HepG2 (cell line): ENCODE results near the gene ZNF839. TPM values are rescaled to one million over a fixed set of nuclear protein-coding genes. Genes with fewer than 3 reads are reported as not detected.

Experiments
- CREB1 ChIP-seq, 2 experiments: fragments of 450-650 bp in 1 of 2; IDR thresholded peaks; 2 replicates each; pipeline ENCODE4 v1.6.1; 2016 to 2017; ENCODE audit warnings: control low read depth in 1 of 2, mild to moderate bottlenecking in 1 of 2, missing compliant biosample characterization in 1 of 2, missing genetic modification characterization in 1 of 2
- IKZF4 ChIP-seq: sonication (generic); formaldehyde crosslinking; IDR thresholded peaks from 2 replicates; pipeline ENCODE4 v1.5.1; 2020; ENCODE audit warnings: borderline replicate concordance, mild to moderate bottlenecking, low read depth, missing genetic modification reagents; ENCODE audit errors: not compliant biosample characterization
- PHB2 ChIP-seq: fragments of 450-650 bp; IDR thresholded peaks from 2 replicates; pipeline ENCODE4 v1.6.1; 2018; ENCODE audit not compliant: partially characterized antibody
- RERE ChIP-seq: IDR thresholded peaks from 2 replicates; pipeline ENCODE4 v1.6.1; 2016; ENCODE audit warnings: low read depth, missing genetic modification reagents, missing compliant biosample characterization
- RFX3 ChIP-seq: IDR thresholded peaks from 2 replicates; pipeline ENCODE4 v1.6.1; 2016; ENCODE audit warnings: missing biosample characterization, missing genetic modification reagents
- SMARCE1 ChIP-seq: fragments of 450-650 bp; IDR thresholded peaks from 2 replicates; pipeline ENCODE4 v1.6.1; 2017; ENCODE audit warnings: borderline replicate concordance
- SOX6 ChIP-seq, 2 experiments: fragments of 450-650 bp in 1 of 2; sonication (generic) in 1 of 2; formaldehyde crosslinking in 1 of 2; IDR thresholded peaks; 2 replicates each; pipeline versions ENCODE4 v1.4.0 to v1.6.1; 2017 to 2020; ENCODE audit warnings: antibody characterized with exemption in 1 of 2, mild to moderate bottlenecking in 1 of 2, missing genetic modification reagents in 1 of 2
- SP5 ChIP-seq: IDR thresholded peaks from 2 replicates; pipeline ENCODE4 v1.6.1; 2016; ENCODE audit warnings: low read depth, borderline replicate concordance
- ZBTB44 ChIP-seq: sonication (generic); formaldehyde crosslinking; IDR thresholded peaks from 2 replicates; pipeline ENCODE4 v1.4.0; 2020; ENCODE audit warnings: missing genetic modification reagents
- ZNF142 ChIP-seq: sonication (generic); formaldehyde crosslinking; IDR thresholded peaks from 2 replicates; pipeline ENCODE4 v1.4.0; 2020; ENCODE audit warnings: missing genetic modification reagents
- polyA plus RNA-seq, 8 experiments: library from polyadenylated mRNA; depleted of rRNA in 3 of 8; stranded (reverse) in 7 of 8; unstranded in 1 of 8; fragments of >200 nt; fragmentation: Illumina TruSeq in 4 of 8; extraction: Trizol in 4 of 8; gene quantifications; 2 replicates each; pipeline versions ENCODE4 v1.2.1 to v1.2.3, GENCODE V29; 2011 to 2016; ENCODE audit warnings: low read depth in 4 of 8, missing spikeins in 1 of 8, mixed read lengths in 1 of 8; ENCODE audit not compliant: insufficient read depth in 1 of 8
- total RNA-seq, 5 experiments: library from RNA; depleted of rRNA; stranded (reverse); fragments of >200 nt; fragmentation: Illumina TruSeq; extraction: Trizol; gene quantifications; 2 replicates each; pipeline ENCODE4 v1.2.3, GENCODE V29; 2016; ENCODE audit warnings: low read depth in 1 of 5
- TF ChIP-seq, protein P1 (sequence below): sonication (generic); formaldehyde crosslinking; IDR thresholded peaks from 2 replicates; pipeline ENCODE4 v1.8.0; 2023; ENCODE audit warnings: mild to moderate bottlenecking, missing genetic modification reagents
- TF ChIP-seq, protein P2 (sequence below), 2 experiments: fragments of 450-650 bp in 1 of 2; sonication (generic) in 1 of 2; formaldehyde crosslinking; IDR thresholded peaks; 2 replicates each; pipeline versions ENCODE4 v1.5.0 to v1.8.0; 2020 to 2022; ENCODE audit warnings: mild to moderate bottlenecking in 1 of 2, missing genetic modification reagents in 1 of 2

ZNF839 gene
- total and polyA plus RNA-seq, 2 of the 13 experiments (the other 11 are each of a cell fraction or from before 2014, with no cell fraction given), result 11.1 to 12.8 TPM

DNA sequence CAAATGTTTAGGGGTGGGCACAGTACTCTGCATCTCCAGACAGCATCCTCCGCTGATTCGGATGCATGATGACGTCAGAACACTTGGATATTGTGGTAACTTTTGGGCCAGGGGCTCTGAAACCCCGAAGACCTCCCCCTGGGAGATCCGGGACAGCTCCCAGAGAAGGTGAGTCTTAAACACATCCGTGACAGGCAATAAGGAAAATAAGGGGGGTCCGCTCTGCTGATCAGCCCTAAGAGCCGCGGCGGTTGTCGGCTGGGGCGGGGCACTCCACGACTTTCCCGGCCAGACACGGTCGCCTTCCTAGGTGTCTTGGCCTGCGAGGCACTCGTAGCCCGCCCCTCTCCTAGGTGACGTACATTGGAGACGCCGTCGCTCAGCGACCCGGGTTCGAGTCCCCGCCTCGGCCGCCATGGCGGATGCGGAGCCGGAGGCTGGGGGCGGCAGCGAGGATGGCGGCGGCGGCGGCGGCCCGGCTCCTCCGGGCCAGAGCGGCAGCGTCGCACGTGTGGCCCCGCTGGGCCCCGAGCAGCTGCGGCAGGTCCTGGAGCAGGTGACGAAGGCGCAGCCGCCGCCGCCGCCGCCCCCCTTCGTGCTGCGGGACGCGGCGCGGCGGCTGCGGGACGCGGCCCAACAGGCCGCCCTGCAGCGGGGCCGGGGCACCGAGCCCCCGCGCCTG is at the start of gene ZNF839 (continued):
- TF ChIP-seq CREB1 (IDR thresholded peaks at IDR 0.05) (peak; percentile 97), CREB1 (CRISPR knock-in tag; IDR thresholded peaks at IDR 0.05) (peak; percentile 93), RERE (CRISPR knock-in tag) (no peak), PHB2 (no peak), SMARCE1 (no peak), ZBTB44 (CRISPR knock-in tag) (no peak), SOX6 (IDR thresholded peaks at IDR 0.05) (no peak), SOX6 (CRISPR knock-in tag; IDR thresholded peaks at IDR 0.05) (0 out of 2 replicates have a peak, but pooled peaks have one; percentile 22), SP5 (CRISPR knock-in tag) (peak; percentile 85), IKZF4 (CRISPR knock-in tag) (no peak), ZNF142 (no peak), RFX3 (CRISPR knock-in tag) (no peak)
- TF ChIP-seq, protein P1, sequence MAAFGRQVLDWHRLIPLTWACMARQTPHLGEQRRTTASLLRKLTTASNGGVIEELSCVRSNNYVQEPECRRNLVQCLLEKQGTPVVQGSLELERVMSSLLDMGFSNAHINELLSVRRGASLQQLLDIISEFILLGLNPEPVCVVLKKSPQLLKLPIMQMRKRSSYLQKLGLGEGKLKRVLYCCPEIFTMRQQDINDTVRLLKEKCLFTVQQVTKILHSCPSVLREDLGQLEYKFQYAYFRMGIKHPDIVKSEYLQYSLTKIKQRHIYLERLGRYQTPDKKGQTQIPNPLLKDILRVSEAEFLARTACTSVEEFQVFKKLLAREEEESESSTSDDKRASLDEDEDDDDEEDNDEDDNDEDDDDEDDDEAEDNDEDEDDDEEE (CRISPR knock-in tag), result no peak
- TF ChIP-seq, protein P2, sequence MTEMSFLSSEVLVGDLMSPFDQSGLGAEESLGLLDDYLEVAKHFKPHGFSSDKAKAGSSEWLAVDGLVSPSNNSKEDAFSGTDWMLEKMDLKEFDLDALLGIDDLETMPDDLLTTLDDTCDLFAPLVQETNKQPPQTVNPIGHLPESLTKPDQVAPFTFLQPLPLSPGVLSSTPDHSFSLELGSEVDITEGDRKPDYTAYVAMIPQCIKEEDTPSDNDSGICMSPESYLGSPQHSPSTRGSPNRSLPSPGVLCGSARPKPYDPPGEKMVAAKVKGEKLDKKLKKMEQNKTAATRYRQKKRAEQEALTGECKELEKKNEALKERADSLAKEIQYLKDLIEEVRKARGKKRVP (CRISPR knock-in tag; IDR thresholded peaks at IDR 0.05), result no peak
